ENCODE measurements around the gene PPIB.

Gene PPIB

GRCh38 chr15:64157599-64158125, 5.2 kb downstream of the PPIB start:
- no peak overlapping the region for H3K4me3 ChIP-seq (ENCODE audit: low read depth, low read length)
- no peak for TF ChIP-seq CTCF (IDR thresholded peaks at IDR 0.05; ENCODE audit: insufficient read depth, low read depth, low read length, missing control alignments)
- no peak for DNase-seq (ENCODE audit: low read depth)

- DNase-seq (ENCODE audit: low read depth) = no peak
- no peak for TF ChIP-seq CTCF (IDR thresholded peaks at IDR 0.05; ENCODE audit: insufficient read depth, low read depth, low read length, missing control alignments)
- no peak overlapping the region for H3K4me3 ChIP-seq (ENCODE audit: low read depth, low read length)
These were observed 6.0 kb downstream of the PPIB start for GRCh38 chr15:64156652-64157331.

- no peak for DNase-seq (ENCODE audit: low read depth)
- TF ChIP-seq CTCF (IDR thresholded peaks at IDR 0.05; ENCODE audit: insufficient read depth, low read depth, low read length, missing control alignments) = no peak
- no peak overlapping the region for H3K4me3 ChIP-seq (ENCODE audit: low read depth, low read length)
These were observed 6.8 kb downstream of the PPIB start for GRCh38 chr15:64155802-64156651.

GRCh38 chr15:64153480-64154367, 9.1 kb downstream of the PPIB start:
- peak; percentile 100 for TF ChIP-seq CTCF (IDR thresholded peaks at IDR 0.05; ENCODE audit: insufficient read depth, low read depth, low read length, missing control alignments)
- H3K4me3 ChIP-seq (ENCODE audit: low read depth, low read length) = peak overlapping the region; percentile 81
- peak; percentile 97 for DNase-seq (ENCODE audit: low read depth)

- no peak for TF ChIP-seq CTCF (IDR thresholded peaks at IDR 0.05; ENCODE audit: insufficient read depth, low read depth, low read length, missing control alignments)
- peak; percentile 73 for DNase-seq (ENCODE audit: low read depth)
- peak overlapping the region; percentile 81 for H3K4me3 ChIP-seq (ENCODE audit: low read depth, low read length)
These were observed 10.1 kb downstream of the PPIB start for GRCh38 chr15:64152507-64153387.
